ENCODE measurements around the gene PERM1.
"Not testable (repeated sequence)": the region's sequence is repeated elsewhere in the genome, so short reads cannot be mapped to it uniquely, and the experiment has no call there.

Gene PERM1

DNA sequence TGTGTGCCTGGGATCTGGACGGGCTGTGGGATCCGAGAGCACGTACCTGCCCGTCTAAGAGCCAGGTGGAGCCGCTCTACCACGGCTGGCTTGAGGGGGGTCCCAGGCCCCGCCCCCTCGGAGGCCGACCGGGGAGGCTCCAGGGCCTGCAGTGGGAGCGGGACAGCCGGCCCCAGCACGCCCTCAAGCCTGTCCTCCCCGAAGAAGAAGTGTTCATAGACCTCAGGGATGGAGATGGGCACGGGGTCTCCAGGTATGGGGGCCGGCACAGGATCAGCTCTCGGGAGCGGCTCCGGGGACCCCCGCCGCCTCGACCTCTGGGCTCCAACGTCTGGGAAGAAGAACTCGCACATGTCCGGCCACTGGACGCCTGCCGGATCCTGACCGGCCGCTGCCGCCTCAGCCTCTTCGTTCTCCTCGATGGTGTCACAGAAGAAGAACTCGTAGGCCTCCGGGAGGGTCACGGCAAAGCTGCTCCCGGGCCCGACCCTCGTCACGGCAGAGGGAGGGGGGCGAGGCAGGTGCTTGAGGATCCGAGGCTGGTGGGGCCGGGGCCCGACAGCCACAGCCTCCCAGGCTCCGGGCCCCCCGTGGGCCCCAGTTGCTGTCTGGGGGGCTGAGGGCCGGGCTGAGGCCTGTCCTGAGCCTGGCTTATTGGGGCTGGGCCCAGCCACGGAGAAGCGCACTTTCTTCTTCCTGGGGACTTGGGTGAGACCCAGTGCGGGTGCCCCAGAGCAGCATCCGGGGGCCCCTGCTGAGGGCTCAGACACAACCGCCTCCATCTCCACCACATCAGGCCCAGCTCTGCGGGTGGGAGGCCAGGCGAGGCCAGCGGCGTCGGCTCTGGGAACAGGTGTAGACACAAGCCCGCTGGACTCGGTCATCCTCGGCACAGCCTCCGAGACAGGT is 2.8 kb downstream of the PERM1 start:
- H3K9me3 ChIP-seq (ENCODE audit: control insufficient read depth, low read length) = no peaks in the 10 kb centered on the region
- no peak overlapping the region for H3K27ac ChIP-seq (ENCODE audit: insufficient read depth, low read length, poor library complexity, severe bottlenecking)
- peaks cover 10% of the 10 kb centered on the region for H3K4me1 ChIP-seq (ENCODE audit: control insufficient read depth, insufficient read depth, low read length, poor library complexity, severe bottlenecking)
- DNase-seq = no peak
- no peak overlapping the region for H3K4me3 ChIP-seq (ENCODE audit: insufficient read depth, low read depth, low read length, poor library complexity, severe bottlenecking)
- H3K36me3 ChIP-seq (ENCODE audit: control insufficient read depth, insufficient read depth, low read length) = no peaks in the 10 kb centered on the region
- no peaks in the 10 kb centered on the region for H3K27me3 ChIP-seq (replicated peaks; ENCODE audit: control insufficient read depth, insufficient read depth, low read length, poor library complexity, severe bottlenecking)

DNA sequence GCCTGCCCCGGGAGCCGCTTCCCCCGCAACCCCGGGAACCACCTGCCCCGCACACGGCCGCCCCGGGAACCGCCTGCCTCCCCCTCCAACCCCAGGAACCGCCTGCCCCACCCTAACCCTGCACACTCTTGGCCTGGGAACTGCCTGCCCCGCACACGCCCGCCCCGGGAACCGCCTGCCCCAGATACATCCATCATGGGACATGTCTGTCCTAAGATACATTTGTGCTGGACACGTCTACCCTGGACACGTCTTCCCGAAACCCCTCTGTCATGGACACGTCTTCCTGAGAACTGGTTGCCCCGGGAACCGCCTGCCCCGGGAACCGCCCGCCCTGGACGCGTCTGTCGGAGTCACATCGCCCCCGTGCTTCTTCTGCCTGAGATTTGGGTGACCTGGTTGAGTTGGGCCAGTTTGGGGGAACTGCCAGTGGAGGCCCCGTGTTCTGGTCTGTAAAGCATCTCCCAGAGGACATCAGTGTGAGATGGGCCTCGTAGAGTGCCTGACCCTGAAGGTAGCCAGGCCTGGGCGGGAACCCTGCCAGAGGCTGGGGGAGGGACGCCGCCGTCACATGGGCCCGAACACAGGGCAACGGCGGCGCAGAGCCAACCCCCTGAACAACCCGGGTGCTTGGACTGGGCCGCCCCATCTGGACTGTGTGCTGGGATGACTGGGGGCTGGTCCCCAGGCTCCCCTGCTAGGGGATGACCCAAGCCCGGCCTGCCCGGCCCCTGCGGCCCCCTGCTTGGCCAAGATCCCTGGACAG is 3.6 kb downstream of the PERM1 start:
- Histone ChIP-seq H3K4me3 (ENCODE audit: insufficient read depth, low read depth, low read length, poor library complexity, severe bottlenecking) (no peak overlapping the region), H3K9me3 (ENCODE audit: control insufficient read depth, low read length) (no peaks in the 10 kb centered on the region), H3K27ac (ENCODE audit: insufficient read depth, low read length, poor library complexity, severe bottlenecking) (no peak overlapping the region), H3K4me1 (ENCODE audit: control insufficient read depth, insufficient read depth, low read length, poor library complexity, severe bottlenecking) (peaks cover 10% of the 10 kb centered on the region), H3K36me3 (ENCODE audit: control insufficient read depth, insufficient read depth, low read length) (no peaks in the 10 kb centered on the region), H3K27me3 (replicated peaks; ENCODE audit: control insufficient read depth, insufficient read depth, low read length, poor library complexity, severe bottlenecking) (no peaks in the 10 kb centered on the region)
- DNase-seq = no peak

- peaks cover 10% of the 10 kb centered on the region for H3K4me1 ChIP-seq (ENCODE audit: control insufficient read depth, insufficient read depth, low read length, poor library complexity, severe bottlenecking)
- H3K27me3 ChIP-seq (replicated peaks; ENCODE audit: control insufficient read depth, insufficient read depth, low read length, poor library complexity, severe bottlenecking); H3K9me3 ChIP-seq (ENCODE audit: control insufficient read depth, low read length); H3K36me3 ChIP-seq (ENCODE audit: control insufficient read depth, insufficient read depth, low read length); H3K4me3 ChIP-seq (ENCODE audit: insufficient read depth, low read depth, low read length, poor library complexity, severe bottlenecking); H3K27ac ChIP-seq (ENCODE audit: insufficient read depth, low read length, poor library complexity, severe bottlenecking); DNase-seq: not testable (repeated sequence)
Measured at GRCh38 chr1:976791-977190, 5.1 kb downstream of the PERM1 start.

DNA sequence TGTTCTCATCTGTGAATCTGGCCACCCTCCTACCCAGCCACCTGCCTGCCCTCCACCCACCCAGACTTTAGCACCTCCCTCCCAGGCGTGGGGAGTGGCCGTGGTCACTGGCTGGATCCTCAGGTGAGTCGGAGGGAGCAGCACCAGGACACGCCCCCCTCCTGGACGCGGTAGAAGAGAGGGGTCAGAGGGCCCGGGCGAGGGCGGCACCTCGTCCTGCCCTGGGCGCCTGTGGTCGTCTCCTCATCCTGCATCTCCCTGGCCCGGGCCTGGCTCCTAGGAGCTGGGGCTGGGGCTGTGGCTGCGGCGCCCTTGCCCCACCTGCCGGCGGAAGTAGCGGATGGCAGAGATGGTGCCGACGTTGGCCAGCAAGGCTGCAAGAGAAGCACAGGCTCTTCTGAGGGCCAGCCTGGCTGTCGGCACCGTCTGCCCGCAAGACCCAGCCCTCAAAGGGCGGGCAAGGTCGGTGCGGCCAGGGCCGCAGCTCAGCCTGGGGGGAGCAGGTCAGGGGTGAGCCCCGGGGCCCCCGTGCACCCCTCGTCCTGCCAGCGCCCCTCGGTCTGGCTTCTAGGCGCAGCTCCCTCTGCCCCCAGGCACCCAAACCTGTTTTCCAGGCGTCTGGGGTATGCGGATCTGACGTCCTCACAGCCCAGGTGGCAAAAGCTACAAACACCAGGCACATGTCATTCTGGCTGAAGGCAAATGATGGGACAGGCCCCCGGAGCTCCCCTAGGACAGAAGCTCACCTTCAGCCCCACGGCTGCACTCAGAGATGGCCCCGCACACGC is 5.8 kb downstream of the PERM1 start:
- Histone ChIP-seq H3K4me3 (ENCODE audit: insufficient read depth, low read depth, low read length, poor library complexity, severe bottlenecking) (peak overlapping the region; percentile 37), H3K9me3 (ENCODE audit: control insufficient read depth, low read length) (no peaks in the 10 kb centered on the region), H3K27ac (ENCODE audit: insufficient read depth, low read length, poor library complexity, severe bottlenecking) (no peak overlapping the region), H3K4me1 (ENCODE audit: control insufficient read depth, insufficient read depth, low read length, poor library complexity, severe bottlenecking) (peaks cover 10% of the 10 kb centered on the region), H3K36me3 (ENCODE audit: control insufficient read depth, insufficient read depth, low read length) (no peaks in the 10 kb centered on the region), H3K27me3 (replicated peaks; ENCODE audit: control insufficient read depth, insufficient read depth, low read length, poor library complexity, severe bottlenecking) (no peaks in the 10 kb centered on the region)
- DNase-seq = peak in 2 of 3 donors; percentile 34 to 36

GRCh38 chr1:975365-975764 is 6.5 kb downstream of the PERM1 start:
- Histone ChIP-seq H3K27me3 (replicated peaks; ENCODE audit: control insufficient read depth, insufficient read depth, low read length, poor library complexity, severe bottlenecking) (no peaks in the 10 kb centered on the region), H3K27ac (ENCODE audit: insufficient read depth, low read length, poor library complexity, severe bottlenecking) (no peak overlapping the region), H3K36me3 (ENCODE audit: control insufficient read depth, insufficient read depth, low read length) (no peaks in the 10 kb centered on the region), H3K4me1 (ENCODE audit: control insufficient read depth, insufficient read depth, low read length, poor library complexity, severe bottlenecking) (peaks cover 10% of the 10 kb centered on the region), H3K4me3 (ENCODE audit: insufficient read depth, low read depth, low read length, poor library complexity, severe bottlenecking) (no peak overlapping the region), H3K9me3 (ENCODE audit: control insufficient read depth, low read length) (no peaks in the 10 kb centered on the region)
- no peak for DNase-seq

- no peak for DNase-seq
- no peak overlapping the region for H3K4me3 ChIP-seq (ENCODE audit: insufficient read depth, low read depth, low read length, poor library complexity, severe bottlenecking)
- no peaks in the 10 kb centered on the region for H3K36me3 ChIP-seq (ENCODE audit: control insufficient read depth, insufficient read depth, low read length)
- no peaks in the 10 kb centered on the region for H3K9me3 ChIP-seq (ENCODE audit: control insufficient read depth, low read length)
- peaks cover 10% of the 10 kb centered on the region for H3K4me1 ChIP-seq (ENCODE audit: control insufficient read depth, insufficient read depth, low read length, poor library complexity, severe bottlenecking)
- H3K27ac ChIP-seq (ENCODE audit: insufficient read depth, low read length, poor library complexity, severe bottlenecking) = no peak overlapping the region
- no peaks in the 10 kb centered on the region for H3K27me3 ChIP-seq (replicated peaks; ENCODE audit: control insufficient read depth, insufficient read depth, low read length, poor library complexity, severe bottlenecking)
Measured at GRCh38 chr1:974687-975328, 7.1 kb downstream of the PERM1 start.

DNA sequence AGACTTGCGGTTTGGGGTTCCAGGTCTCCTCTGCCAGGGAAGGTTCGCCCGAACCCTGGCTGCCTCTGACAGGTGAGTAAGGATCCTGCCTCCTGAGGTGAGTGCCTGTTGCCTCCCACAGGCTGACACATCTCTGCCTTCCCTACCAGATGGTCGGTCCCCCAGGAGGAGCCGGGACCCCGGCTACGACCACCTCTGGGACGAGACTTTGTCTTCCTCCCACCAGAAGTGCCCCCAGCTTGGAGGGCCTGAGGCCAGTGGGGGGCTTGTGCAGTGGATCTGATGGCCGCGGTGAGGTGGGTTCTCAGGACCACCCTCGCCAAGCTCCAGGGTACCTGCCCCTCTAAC is 7.6 kb downstream of the PERM1 start:
- no peak for DNase-seq
- peaks cover 10% of the 10 kb centered on the region for H3K4me1 ChIP-seq (ENCODE audit: control insufficient read depth, insufficient read depth, low read length, poor library complexity, severe bottlenecking)
- H3K27ac ChIP-seq (ENCODE audit: insufficient read depth, low read length, poor library complexity, severe bottlenecking) = no peak overlapping the region
- no peaks in the 10 kb centered on the region for H3K36me3 ChIP-seq (ENCODE audit: control insufficient read depth, insufficient read depth, low read length)
- no peaks in the 10 kb centered on the region for H3K27me3 ChIP-seq (replicated peaks; ENCODE audit: control insufficient read depth, insufficient read depth, low read length, poor library complexity, severe bottlenecking)
- no peak overlapping the region for H3K4me3 ChIP-seq (ENCODE audit: insufficient read depth, low read depth, low read length, poor library complexity, severe bottlenecking)
- H3K9me3 ChIP-seq (ENCODE audit: control insufficient read depth, low read length) = no peaks in the 10 kb centered on the region

DNA sequence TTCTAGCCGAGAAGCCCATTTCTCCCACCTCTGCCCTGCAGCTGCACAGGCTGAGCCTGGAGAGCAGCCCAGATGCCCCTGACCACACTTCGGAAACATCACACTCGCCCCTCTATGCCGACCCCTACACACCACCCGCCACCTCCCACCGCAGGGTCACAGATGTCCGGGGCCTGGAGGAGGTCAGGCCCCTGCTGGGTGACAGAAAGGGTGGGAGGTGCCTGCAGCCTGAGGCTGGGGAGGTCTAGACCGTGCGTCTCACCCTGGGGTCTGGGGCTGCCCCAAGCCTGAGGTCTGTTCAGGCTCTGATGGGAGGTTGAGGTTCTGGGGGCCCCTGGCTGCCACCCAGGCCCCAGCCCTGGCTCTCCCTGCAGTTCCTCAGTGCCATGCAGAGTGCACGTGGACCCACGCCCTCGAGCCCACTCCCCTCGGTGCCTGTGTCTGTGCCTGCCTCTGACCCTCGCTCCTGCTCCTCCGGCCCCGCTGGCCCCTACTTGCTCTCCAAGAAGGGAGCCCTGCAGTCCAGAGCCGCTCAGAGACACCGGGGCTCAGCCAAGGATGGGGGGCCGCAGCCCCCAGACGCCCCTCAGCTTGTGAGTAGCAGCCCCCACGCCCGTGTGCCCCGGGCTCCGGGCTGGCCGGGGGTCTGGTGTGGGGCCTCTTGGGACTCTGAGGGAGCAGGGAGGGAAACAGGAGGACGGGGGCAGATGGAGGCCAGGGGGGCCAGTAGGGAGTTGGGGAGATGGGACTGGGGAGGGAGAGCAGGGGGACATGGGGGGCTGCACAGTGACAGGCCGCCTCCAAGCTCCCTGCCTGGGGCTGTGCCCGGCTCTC is 8.2 kb downstream of the PERM1 start:
- H3K4me3 ChIP-seq (ENCODE audit: insufficient read depth, low read depth, low read length, poor library complexity, severe bottlenecking) = no peak overlapping the region
- DNase-seq = no peak

More for the DNA sequence above, 8.2 kb downstream of the PERM1 start:
- Histone ChIP-seq H3K27me3 (replicated peaks; ENCODE audit: control insufficient read depth, insufficient read depth, low read length, poor library complexity, severe bottlenecking) (no peaks in the 10 kb centered on the region), H3K36me3 (ENCODE audit: control insufficient read depth, insufficient read depth, low read length) (no peaks in the 10 kb centered on the region), H3K4me1 (ENCODE audit: control insufficient read depth, insufficient read depth, low read length, poor library complexity, severe bottlenecking) (peaks cover 10% of the 10 kb centered on the region), H3K9me3 (ENCODE audit: control insufficient read depth, low read length) (no peaks in the 10 kb centered on the region), H3K27ac (ENCODE audit: insufficient read depth, low read length, poor library complexity, severe bottlenecking) (no peak overlapping the region)
